Neuronal stem cell (in vitro differentiated cells): Measurements from ENCODE around the gene CYP3A4.

Experiments
- DNase-seq: peaks from one replicate; pipeline ENCODE4 v3.0.0-alpha.2; 2013; ENCODE audit warnings: low spot score
- H2AFZ ChIP-seq: one replicate; pipeline ENCODE4 v1.6.1; 2013; ENCODE audit warnings: mild to moderate bottlenecking, low read length, inconsistent platforms
- H2AK5ac ChIP-seq: 2 replicates; pipeline ENCODE4 v1.6.1; 2013; ENCODE audit warnings: low read depth, mild to moderate bottlenecking, inconsistent platforms, low read length, moderate library complexity, mixed read lengths
- H2BK120ac ChIP-seq: 2 replicates; pipeline ENCODE4 v1.6.1; 2013; ENCODE audit warnings: low read depth, mild to moderate bottlenecking, inconsistent platforms, low read length, moderate library complexity, mixed read lengths
- H2BK12ac ChIP-seq: one replicate; pipeline ENCODE4 v1.6.1; 2013; ENCODE audit warnings: low read length, inconsistent platforms
- H2BK15ac ChIP-seq: 2 replicates; pipeline ENCODE4 v1.6.1; 2013; ENCODE audit warnings: mild to moderate bottlenecking, low read length, inconsistent platforms, mixed read lengths
- H2BK5ac ChIP-seq: one replicate; pipeline ENCODE4 v1.6.1; 2013; ENCODE audit warnings: inconsistent platforms, mild to moderate bottlenecking, low read length, moderate library complexity
- H3K14ac ChIP-seq: one replicate; pipeline ENCODE4 v1.6.1; 2013; ENCODE audit warnings: low read length, inconsistent platforms
- H3K18ac ChIP-seq: 2 replicates; pipeline ENCODE4 v1.6.1; 2013; ENCODE audit warnings: low read length, inconsistent platforms
- H3K23ac ChIP-seq: 2 replicates; pipeline ENCODE4 v1.6.1; 2013; ENCODE audit warnings: low read depth, mild to moderate bottlenecking, mixed read lengths, low read length, inconsistent platforms; ENCODE audit not compliant: poor library complexity
- H3K27ac ChIP-seq: replicated peaks from 3 replicates; pipeline ENCODE4 v1.5.1; 2013; ENCODE audit warnings: low read length, inconsistent platforms
- H3K27me3 ChIP-seq, 3 experiments: 2 replicates each; pipeline ENCODE4 v1.6.1; 2013; ENCODE audit warnings: low read length in 3 of 3, mild to moderate bottlenecking in 2 of 3, inconsistent platforms in 1 of 3, low read depth in 1 of 3, mixed read lengths in 1 of 3, moderate library complexity in 1 of 3; ENCODE audit not compliant: control insufficient read depth in 3 of 3, insufficient read depth in 3 of 3
- H3K36me3 ChIP-seq, 2 donors: replicated peaks in 1 of 2; 2 replicates each; pipeline ENCODE4 v1.6.1; 2013; ENCODE audit warnings: low read length in 2 of 2; ENCODE audit not compliant: control insufficient read depth in 2 of 2, insufficient read depth in 2 of 2
- H3K4ac ChIP-seq: 2 replicates; pipeline ENCODE4 v1.6.1; 2013; ENCODE audit warnings: inconsistent platforms, mild to moderate bottlenecking, low read length, moderate library complexity
- H3K4me1 ChIP-seq, 2 donors: 1 replicate in 1 of 2; 2 replicates in 1 of 2; pipeline ENCODE4 v1.6.1; 2013; ENCODE audit warnings: low read length in 2 of 2, low read depth in 1 of 2; ENCODE audit not compliant: control insufficient read depth in 2 of 2, insufficient read depth in 1 of 2
- H3K4me2 ChIP-seq: one replicate; pipeline ENCODE4 v1.6.1; 2013; ENCODE audit warnings: mild to moderate bottlenecking, low read length, inconsistent platforms; ENCODE audit not compliant: insufficient read depth, poor library complexity, severe bottlenecking
- H3K4me3 ChIP-seq, 2 donors: 2 replicates each; pipeline ENCODE4 v1.5.1; 2013; ENCODE audit warnings: low read length in 2 of 2, mild to moderate bottlenecking in 2 of 2, inconsistent platforms in 1 of 2, moderate library complexity in 1 of 2
- H3K79me1 ChIP-seq: one replicate; pipeline ENCODE4 v1.6.1; 2013; ENCODE audit warnings: low read depth, mild to moderate bottlenecking, inconsistent platforms, low read length, moderate library complexity
- H3K9ac ChIP-seq: one replicate; pipeline ENCODE4 v1.6.1; 2013; ENCODE audit warnings: mild to moderate bottlenecking, low read depth, low read length, inconsistent platforms; ENCODE audit not compliant: poor library complexity
- H3K9me3 ChIP-seq, 2 donors: replicated peaks in 1 of 2; 2 replicates each; pipeline versions ENCODE3 to v1.6.1; 2013; ENCODE audit warnings: low read length in 2 of 2, mild to moderate bottlenecking in 2 of 2, inconsistent platforms in 1 of 2, low read depth in 1 of 2, mixed read lengths in 1 of 2, moderate library complexity in 1 of 2; ENCODE audit not compliant: control insufficient read depth in 2 of 2, insufficient read depth in 1 of 2
- H4K8ac ChIP-seq: one replicate; pipeline ENCODE4 v1.6.1; 2013; ENCODE audit warnings: low read depth, mild to moderate bottlenecking, inconsistent platforms, low read length, moderate library complexity
- H4K91ac ChIP-seq: one replicate; pipeline ENCODE4 v1.6.1; 2013; ENCODE audit warnings: low read length, low read depth, mild to moderate bottlenecking, inconsistent platforms; ENCODE audit not compliant: poor library complexity
- WGBS, 2 donors: extraction: QIAGEN DNeasy Blood & Tissue Kit; methylation state at CpG; one replicate each; pipeline ENCODE4 v1.1.7; 2013; ENCODE audit warnings: missing lambda C conversion rate in 2 of 2, mixed read lengths in 1 of 2; ENCODE audit not compliant: insufficient read length in 2 of 2, insufficient replicate concordance in 1 of 2; ENCODE audit errors: extremely low coverage in 2 of 2; 5-methylcytosine and 5-hydroxymethylcytosine counted together

Gene CYP3A4

GRCh38 chr7:99828811-99829210 lies 44.8 kb upstream of the CYP3A4 start:
- Histone ChIP-seq H3K4me3 (no peak overlapping the region), H3K27ac (no peak overlapping the region), H3K9ac (no peak overlapping the region), H2AK5ac (no peak overlapping the region), H3K79me1 (no peaks in the 10 kb centered on the region), H3K9me3 (no peaks in the 10 kb centered on the region), H3K18ac (no peak overlapping the region), H3K14ac (no peak overlapping the region), H2BK12ac (no peak overlapping the region), H3K27me3 (peaks cover 0 to 8% (median 0%) of the 10 kb centered on the region in 3 experiments), H2BK5ac (no peak overlapping the region), H2BK120ac (no peak overlapping the region), H3K4me1 (no peaks in the 10 kb centered on the region), H3K4ac (no peak overlapping the region), H4K8ac (no peak overlapping the region), H3K36me3 (no peaks in the 10 kb centered on the region), H2BK15ac (no peak overlapping the region), H3K23ac (no peak overlapping the region), H3K4me2 (no peak overlapping the region), H2AFZ (no peak overlapping the region), H4K91ac (no peak overlapping the region)
- DNase-seq, result no peak

GRCh38 chr7:99827040-99827778 lies 43.2 kb upstream of the CYP3A4 start:
- H3K27me3 ChIP-seq, result peaks cover 0 to 8% (median 0%) of the 10 kb centered on the region in 3 experiments
- no peaks in the 10 kb centered on the region for H3K36me3 ChIP-seq
- H3K4me3 ChIP-seq, result no peak overlapping the region
- no peaks in the 10 kb centered on the region for H3K9me3 ChIP-seq
- H3K79me1 ChIP-seq, result no peaks in the 10 kb centered on the region
- no peak overlapping the region for H3K4me2 ChIP-seq
- H3K9ac ChIP-seq, result no peak overlapping the region
- no peak overlapping the region for H2AFZ ChIP-seq
- no peak overlapping the region for H4K91ac ChIP-seq
- no peak for DNase-seq
- H2BK12ac ChIP-seq, result no peak overlapping the region
- no peaks in the 10 kb centered on the region for H3K4me1 ChIP-seq
- H4K8ac ChIP-seq, result no peak overlapping the region
- no peak overlapping the region for H3K4ac ChIP-seq
- no CpG with 5 or more reads among the region's 2 CpGs for WGBS, 2 donors
- no peak overlapping the region for H3K18ac ChIP-seq
- no peak overlapping the region for H2AK5ac ChIP-seq
- no peak overlapping the region for H3K27ac ChIP-seq
- H3K14ac ChIP-seq, result no peak overlapping the region
- H2BK5ac ChIP-seq, result no peak overlapping the region
- no peak overlapping the region for H2BK15ac ChIP-seq
- no peak overlapping the region for H2BK120ac ChIP-seq
- H3K23ac ChIP-seq, result no peak overlapping the region

- no peak for DNase-seq
- H3K4me3 ChIP-seq, result no peak overlapping the region
- H3K27me3 ChIP-seq, result peaks cover 0 to 3% (median under 1%) of the 10 kb centered on the region in 3 experiments
- no peak overlapping the region for H2BK5ac ChIP-seq
- H4K91ac ChIP-seq, result no peak overlapping the region
- H3K9ac ChIP-seq, result no peak overlapping the region
- no peak overlapping the region for H3K4ac ChIP-seq
- no peaks in the 10 kb centered on the region for H3K36me3 ChIP-seq
- no peak overlapping the region for H3K23ac ChIP-seq
- no peaks in the 10 kb centered on the region for H3K9me3 ChIP-seq
- H2BK15ac ChIP-seq, result no peak overlapping the region
- H2BK120ac ChIP-seq, result no peak overlapping the region
- no peak overlapping the region for H3K14ac ChIP-seq
- no peak overlapping the region for H3K27ac ChIP-seq
- H4K8ac ChIP-seq, result no peak overlapping the region
- no peak overlapping the region for H2AFZ ChIP-seq
- H3K79me1 ChIP-seq, result no peaks in the 10 kb centered on the region
- no peaks in the 10 kb centered on the region for H3K4me1 ChIP-seq
- H3K18ac ChIP-seq, result no peak overlapping the region
- no peak overlapping the region for H3K4me2 ChIP-seq
- H2BK12ac ChIP-seq, result no peak overlapping the region
- no peak overlapping the region for H2AK5ac ChIP-seq
These were observed 41.9 kb upstream of the CYP3A4 start for GRCh38 chr7:99825873-99826272.

- H3K9ac ChIP-seq, result no peak overlapping the region
- H3K4me1 ChIP-seq, result no peaks in the 10 kb centered on the region
- H3K27me3 ChIP-seq, result peaks cover 0 to 3% (median 2%) of the 10 kb centered on the region in 3 experiments
- H2BK5ac ChIP-seq, result no peak overlapping the region
- H3K4me2 ChIP-seq, result no peak overlapping the region
- no peaks in the 10 kb centered on the region for H3K9me3 ChIP-seq
- no peak overlapping the region for H2AK5ac ChIP-seq
- no peak overlapping the region for H4K8ac ChIP-seq
- WGBS, 2 donors, result no CpG with 5 or more reads among the region's 1 CpG
- H2BK12ac ChIP-seq, result no peak overlapping the region
- H3K4me3 ChIP-seq, result no peak overlapping the region
- no peak overlapping the region for H3K18ac ChIP-seq
- H3K36me3 ChIP-seq, result no peaks in the 10 kb centered on the region
- DNase-seq, result no peak
- no peak overlapping the region for H2AFZ ChIP-seq
- H3K23ac ChIP-seq, result no peak overlapping the region
- H2BK15ac ChIP-seq, result no peak overlapping the region
- H2BK120ac ChIP-seq, result no peak overlapping the region
- no peak overlapping the region for H4K91ac ChIP-seq
- no peak overlapping the region for H3K4ac ChIP-seq
- H3K14ac ChIP-seq, result no peak overlapping the region
- no peak overlapping the region for H3K27ac ChIP-seq
- no peaks in the 10 kb centered on the region for H3K79me1 ChIP-seq
These were observed 41.5 kb upstream of the CYP3A4 start for GRCh38 chr7:99825452-99825851.
